GM10248 (cell line): Measurements from ENCODE around the gene ARL11.
"Not testable (repeated sequence)": the region's sequence is repeated elsewhere in the genome, so short reads cannot be mapped to it uniquely, and the experiment has no call there.

ENCODE experiments used
- CTCF ChIA-PET: fragments of 300-600 bp; sonication (Branson Sonifier 250); formaldehyde crosslinking; extraction: SDS; loops from one replicate; lab custom pipeline; 2021; ENCODE audit warnings: antibody characterized with exemption; lab: Yijun Ruan, JAX
- POLR2A ChIA-PET: fragments of 350-650 bp; sonication (Branson Sonifier 250); formaldehyde crosslinking; extraction: SDS; loops from one replicate; lab custom pipeline; 2020; ENCODE audit warnings: antibody characterized with exemption; lab: Yijun Ruan, JAX
- DNase-seq: peaks from one replicate; pipeline ENCODE4 v3.0.0; 2012; ENCODE audit errors: extremely low spot score
- CTCF ChIP-seq: IDR thresholded peaks from 2 replicates; pipeline ENCODE4 v1.5.1; 2012; ENCODE audit warnings: mild to moderate bottlenecking, low read depth; ENCODE audit errors: extremely low read depth, missing control alignments, control extremely low read depth

Gene ARL11

DNA sequence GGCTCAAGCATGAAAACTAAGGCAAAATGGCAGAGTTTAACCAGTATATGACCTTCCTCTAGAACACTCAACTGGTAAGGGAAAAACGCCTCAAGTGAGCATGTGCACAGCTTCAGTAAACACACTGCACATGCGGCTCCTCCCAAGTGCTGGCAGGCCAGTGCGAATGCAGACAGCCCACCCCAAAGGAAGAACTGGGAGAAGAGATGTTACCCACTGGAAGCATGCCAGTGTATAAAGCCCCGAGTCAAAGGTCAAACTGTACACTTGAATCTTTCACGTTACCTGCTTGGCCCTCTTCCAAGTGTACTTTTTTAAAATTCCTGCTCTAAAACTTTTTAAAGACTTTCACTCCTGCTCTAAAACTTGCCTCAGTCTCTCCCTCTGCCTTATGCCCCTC, 23.7 kb upstream of the ARL11 start:
- DNase-seq = no peak
- no peak for TF ChIP-seq CTCF
- ChIA-PET POLR2A (no interaction called here), CTCF (interaction anchor here (1.6 to 3.9 kb wide), 4 partner anchors 18 to 323 kb away, joined by 3 to 14 read pairs (median 6); no protein-coding TSS in a partner anchor)

GRCh38 chr13:49606747-49607648, 21.3 kb upstream of the ARL11 start:
- POLR2A ChIA-PET = no interaction called here
- TF ChIP-seq CTCF = peak; percentile 84
- peak; percentile 77 for DNase-seq
- CTCF ChIA-PET = interaction anchor here (0.6 to 3.3 kb wide), 35 partner anchors 9 to 405 kb away, joined by 3 to 51 read pairs (median 4); partner anchors contain the start of genes ARL11, CAB39L, RCBTB1 and SETDB2

DNA sequence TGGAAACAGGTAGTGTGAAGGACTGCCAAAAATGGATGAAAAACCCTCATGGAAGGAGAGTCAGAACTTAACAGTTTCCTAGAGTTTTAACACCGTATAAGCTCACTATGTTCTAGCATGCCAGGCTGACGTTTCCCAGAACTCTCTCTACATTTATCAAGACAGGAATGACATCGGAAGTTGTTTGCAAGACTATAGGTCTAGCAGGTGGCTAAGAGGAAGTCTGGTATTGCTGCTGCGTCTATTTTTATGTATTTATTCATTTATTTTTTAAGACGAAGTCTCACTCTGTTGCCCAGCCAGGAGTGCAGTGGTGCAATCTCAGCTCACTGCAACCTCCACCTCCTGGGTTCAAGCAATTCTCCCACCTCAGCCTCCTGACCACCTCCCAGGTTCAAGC, 20.5 kb upstream of the ARL11 start:
- POLR2A ChIA-PET = no interaction called here
- no peak for TF ChIP-seq CTCF
- CTCF ChIA-PET = interaction anchor here (0.8 to 3.3 kb wide), 17 partner anchors 8 to 390 kb away, joined by 3 to 51 read pairs (median 9); partner anchors contain the start of genes CAB39L, RCBTB1 and SETDB2
- DNase-seq = no peak

- CTCF ChIA-PET = interaction anchor here (1.5 to 3.3 kb wide), 9 partner anchors 10 to 368 kb away, joined by 3 to 51 read pairs (median 12); partner anchors contain the start of gene RCBTB1
- no peak for DNase-seq
- TF ChIP-seq CTCF = no peak
- POLR2A ChIA-PET = no interaction called here
These were observed 19.5 kb upstream of the ARL11 start for GRCh38 chr13:49608651-49609331.

- TF ChIP-seq CTCF = no peak
- ChIA-PET CTCF (interaction anchor here (1.0 kb wide), 1 partner anchor 24 kb away, joined by 3 read pairs; no protein-coding TSS in a partner anchor), POLR2A (no interaction called here)
- no peak for DNase-seq
These were observed 18.1 kb upstream of the ARL11 start for GRCh38 chr13:49610176-49610575.

DNA sequence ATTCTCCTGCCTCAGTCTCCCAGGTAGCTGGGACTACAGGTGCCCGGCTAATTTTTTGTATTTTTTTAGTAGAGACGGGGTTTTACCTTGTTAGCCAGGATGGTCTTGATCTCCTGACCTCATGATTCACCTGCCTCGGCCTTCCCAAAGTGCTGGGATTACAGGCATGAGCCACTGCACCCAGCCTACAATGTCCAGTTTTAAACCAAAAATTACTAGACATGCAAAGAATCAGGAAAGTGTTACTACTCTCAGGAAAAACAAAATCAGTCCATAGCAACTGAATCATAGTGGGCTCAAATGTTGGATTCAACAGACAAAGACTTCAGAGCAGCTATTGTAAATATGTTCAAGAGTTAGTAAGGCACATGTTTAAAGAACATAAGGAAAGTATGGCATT, 16.3 kb upstream of the ARL11 start:
- POLR2A ChIA-PET, DNase-seq: not testable (repeated sequence)
- CTCF ChIA-PET = interaction anchor here (1.4 to 2.6 kb wide), 4 partner anchors 9 to 843 kb away, joined by 3 to 9 read pairs (median 5); partner anchors contain the start of gene ARL11
